Activated naive CD8-positive, alpha-beta T cell treated with anti-CD3 and anti-CD28 coated beads, Interleukin-2, amount 50 U/mL, for 16 hours (primary cell): Measurements from ENCODE around the gene LRRC3.
A peak's percentile ranks its signal among the peaks of the same experiment; 100 is the strongest.
"Not testable (repeated sequence)": the region's sequence is repeated elsewhere in the genome, so short reads cannot be mapped to it uniquely, and the experiment has no call there.

Experiments
- DNase-seq: peaks from one replicate; pipeline ENCODE4 v3.0.0-alpha.2; 2020; ENCODE audit warnings: low read depth, low spot score

LRRC3 gene

GRCh38 chr21:44496564-44497550 is 41.5 kb downstream of the LRRC3 start:
- no peak for DNase-seq

- DNase-seq: no peak
These were observed 42.4 kb downstream of the LRRC3 start for GRCh38 chr21:44497703-44498126.

- no peak for DNase-seq
These were observed 43.2 kb downstream of the LRRC3 start for GRCh38 chr21:44498280-44499210.

GRCh38 chr21:44499211-44499560 is 43.9 kb downstream of the LRRC3 start:
- DNase-seq: no peak

GRCh38 chr21:44499631-44500030 is 44.3 kb downstream of the LRRC3 start:
- no peak for DNase-seq

- no peak for DNase-seq
These were observed 44.8 kb downstream of the LRRC3 start for GRCh38 chr21:44500111-44500510.

- DNase-seq: no peak
These were observed 47.1 kb downstream of the LRRC3 start for GRCh38 chr21:44502171-44502958.

- DNase-seq: not testable (repeated sequence)
These were observed 47.9 kb downstream of the LRRC3 start for GRCh38 chr21:44503006-44503889.

- DNase-seq: no peak
These were observed 48.6 kb downstream of the LRRC3 start for GRCh38 chr21:44503901-44504399.

- no peak for DNase-seq
These were observed 50.5 kb downstream of the LRRC3 start for GRCh38 chr21:44505673-44506278.

GRCh38 chr21:44506279-44507255 is 51.3 kb downstream of the LRRC3 start:
- no peak for DNase-seq

GRCh38 chr21:44507673-44508425 is 52.5 kb downstream of the LRRC3 start:
- DNase-seq: no peak

- no peak for DNase-seq
These were observed 53.1 kb downstream of the LRRC3 start for GRCh38 chr21:44508426-44508710.

- no peak for DNase-seq
These were observed 53.6 kb downstream of the LRRC3 start for GRCh38 chr21:44508711-44509445.

GRCh38 chr21:44509539-44509938 is 54.2 kb downstream of the LRRC3 start:
- DNase-seq: no peak

- DNase-seq: no peak
These were observed 54.8 kb downstream of the LRRC3 start for GRCh38 chr21:44510109-44510507.

- DNase-seq: peak; percentile 60
These were observed 55.4 kb downstream of the LRRC3 start for GRCh38 chr21:44510508-44511218.
